Prostate gland (tissue), 2 donors: ENCODE results near the gene PKP4.

Experiments
- CTCF ChIP-seq, 4 experiments: fragments of 200-600 bp in 2 of 4; fragments of 450-650 bp in 2 of 4; sonication (generic) in 2 of 4; IDR thresholded peaks; 1 replicate in 3 of 4; 2 replicates in 1 of 4; pipeline ENCODE4 v1.5.1; 2016 to 2019; ENCODE audit warnings: antibody characterized with exemption in 4 of 4, mild to moderate bottlenecking in 2 of 4, moderate library complexity in 2 of 4
- POLR2A ChIP-seq: fragments of 450-650 bp; IDR thresholded peaks from one replicate; pipeline ENCODE4 v1.6.1; 2016; ENCODE audit warnings: antibody characterized with exemption, mild to moderate bottlenecking

GRCh38 chr2:158603205-158603604, 146.5 kb downstream of the PKP4 start:
- TF ChIP-seq CTCF (IDR thresholded peaks at IDR 0.05): no peak
- no peak for TF ChIP-seq POLR2A
